Colon (tissue), 2 donors: ENCODE measurements around the gene AGXT2.

Experiments used
- FAIRE-seq: peaks from 2 replicates; lab custom pipeline; 2012; peaks lifted over from hg19 to GRCh38; lab: Jason Lieb, UNC
- donor health status: control.
- donor health status: control.

The AGXT2 gene

GRCh38 chr5:34959323-34959722 lies 88.4 kb downstream of the AGXT2 start:
- FAIRE-seq = no peak

- FAIRE-seq = no peak
Observed at GRCh38 chr5:34957857-34958690, 89.7 kb downstream of the AGXT2 start.

DNA sequence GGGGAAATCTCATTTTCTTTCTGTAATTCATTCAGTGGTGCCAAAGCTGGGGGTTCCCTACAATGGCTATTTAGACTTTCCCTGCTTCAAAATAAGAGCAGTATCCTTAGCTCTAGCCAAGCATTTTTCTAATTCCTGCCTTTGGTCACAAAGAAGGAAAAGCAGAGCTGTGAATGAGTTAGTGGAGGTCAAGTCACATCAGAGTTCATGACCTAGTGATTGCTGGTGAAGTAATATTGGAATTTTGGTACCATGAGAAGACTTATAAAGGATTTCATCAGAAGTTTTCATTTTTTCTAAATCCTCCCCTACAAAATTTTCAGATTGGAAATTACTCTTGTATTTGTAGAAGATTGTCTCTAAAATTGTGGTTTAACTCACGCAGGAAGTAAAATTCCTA lies 90.4 kb downstream of the AGXT2 start:
- FAIRE-seq = no peak
